ENCODE results near the gene GP2.

Gene GP2

DNA sequence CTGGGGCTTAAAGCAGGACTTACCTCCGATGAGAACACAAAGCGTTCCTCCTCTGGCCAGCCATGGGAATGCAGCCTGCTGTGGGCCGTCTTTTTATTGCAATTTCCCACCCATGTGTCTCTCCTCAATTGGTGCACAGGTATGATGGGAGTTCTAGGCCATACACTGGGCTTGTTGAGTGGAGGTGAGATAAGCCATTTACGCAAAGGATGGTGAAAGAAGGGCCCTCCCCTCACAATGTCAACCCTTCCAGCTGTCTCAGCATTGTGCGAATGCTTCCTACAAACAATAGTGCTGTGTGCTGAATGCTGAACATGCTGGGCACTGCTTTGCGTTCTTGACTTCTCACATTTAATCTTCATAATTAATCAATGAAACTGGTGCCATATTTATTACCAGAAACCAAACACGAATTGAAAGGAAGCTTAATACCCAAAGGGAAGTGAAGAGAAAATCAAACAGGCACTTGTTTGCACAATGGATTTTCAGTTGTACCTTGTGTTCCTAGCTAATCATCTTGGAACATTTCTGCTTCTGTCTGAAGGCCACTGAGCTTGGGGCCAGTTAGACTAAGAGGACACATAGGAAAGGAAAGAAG is at the start of gene GP2:
TSS of gene GP2 (minus strand) at position 70 of the 598 bp plus-strand sequence. CDS start 1,082 bp downstream, outside the sequence.
- in situ Hi-C loops (cut with HindIII; ENCODE audit: low sequenced_read_pairs) = no loop called here

DNA sequence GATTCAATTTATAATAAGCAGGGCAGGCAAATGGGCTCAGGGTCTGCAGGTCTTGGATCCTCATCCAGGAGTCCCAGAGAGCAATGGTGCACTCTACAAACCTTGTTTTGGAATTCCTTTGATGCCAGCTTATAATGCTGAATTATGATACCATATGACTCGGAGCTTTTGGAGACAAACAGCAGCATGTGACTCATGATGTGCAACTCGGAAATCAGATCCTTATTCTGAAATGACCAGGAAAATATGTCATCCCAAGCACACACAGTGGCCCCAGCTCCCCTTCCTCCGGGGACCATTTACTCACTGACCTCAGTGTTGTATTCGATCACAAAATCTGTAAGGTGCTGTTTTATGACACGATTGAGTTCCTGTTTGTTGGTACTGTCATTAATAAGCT is 45.4 kb upstream of the GP2 start:
- in situ Hi-C loops (cut with HindIII; ENCODE audit: low sequenced_read_pairs) = no loop called here

DNA sequence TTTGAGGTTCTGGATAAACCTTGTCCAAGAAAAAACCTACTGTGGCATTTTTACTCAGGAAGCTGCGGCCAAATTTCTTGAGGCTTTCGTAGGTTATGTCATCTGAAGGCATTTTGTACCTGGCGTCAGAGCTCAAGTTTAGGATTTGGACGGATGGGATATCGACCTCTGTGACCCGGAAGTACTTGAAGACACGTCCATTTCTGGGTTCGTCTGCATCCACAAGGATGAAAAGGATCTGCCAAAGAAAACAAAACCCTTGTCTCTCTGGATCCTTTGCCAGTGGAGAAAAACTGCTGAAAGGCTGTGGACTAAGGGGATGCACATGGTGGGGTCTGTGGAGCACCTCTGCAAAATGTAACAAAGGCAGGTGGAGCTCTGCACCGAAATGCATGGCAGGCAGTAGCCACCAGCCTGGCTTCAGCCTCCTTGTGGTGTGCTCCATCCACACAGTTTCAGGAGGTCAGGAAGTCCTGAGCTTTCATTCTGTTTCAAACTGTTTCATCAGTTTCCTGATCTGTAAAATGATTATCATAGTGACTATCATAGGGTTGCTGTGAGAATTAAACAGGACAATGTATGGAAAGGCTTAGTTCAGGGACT is 42.2 kb upstream of the GP2 start:
- in situ Hi-C loops (cut with HindIII; ENCODE audit: low sequenced_read_pairs) = no loop called here

DNA sequence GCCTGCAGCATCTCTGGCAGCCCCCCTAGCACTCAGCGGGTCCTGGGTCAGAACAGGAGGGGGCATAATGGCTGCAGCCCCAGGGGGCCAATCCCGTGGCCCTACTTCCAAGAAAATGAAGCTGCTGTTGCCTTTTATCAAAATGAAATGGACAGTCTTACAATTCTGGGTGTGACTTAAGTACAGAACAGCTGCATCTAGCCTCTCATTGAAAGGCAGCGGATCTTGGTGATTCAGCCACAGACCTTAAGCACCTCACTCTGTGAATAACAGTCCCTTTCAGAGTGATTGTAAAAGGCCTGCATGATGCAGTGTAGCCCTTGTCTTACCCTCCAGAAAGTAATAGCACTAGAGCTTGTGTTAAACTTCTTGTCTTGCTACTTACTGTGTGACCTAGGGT is 36.7 kb upstream of the GP2 start:
- in situ Hi-C loops (cut with HindIII; ENCODE audit: low sequenced_read_pairs) = no loop called here

DNA sequence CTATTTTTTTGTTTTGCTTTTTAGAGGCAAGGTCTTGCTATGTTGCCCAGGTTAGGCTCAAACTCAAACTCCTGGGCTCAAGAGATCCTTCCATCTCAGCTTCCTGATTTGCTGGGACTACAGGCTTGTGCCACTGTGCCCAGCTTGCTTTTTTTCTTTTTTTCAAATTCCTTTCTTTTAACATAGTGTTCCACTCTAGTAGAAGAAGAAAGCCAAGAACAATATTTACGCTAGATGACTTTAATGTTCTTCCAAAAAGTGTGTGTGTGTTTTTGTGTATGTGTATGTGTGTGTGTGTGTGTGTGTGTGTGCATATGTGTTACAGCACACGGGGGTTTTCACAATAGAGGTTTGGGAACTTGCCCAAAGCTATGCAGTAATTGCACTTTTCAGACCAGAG is 35.9 kb upstream of the GP2 start:
- in situ Hi-C loops (cut with HindIII; ENCODE audit: low sequenced_read_pairs) = no loop called here

DNA sequence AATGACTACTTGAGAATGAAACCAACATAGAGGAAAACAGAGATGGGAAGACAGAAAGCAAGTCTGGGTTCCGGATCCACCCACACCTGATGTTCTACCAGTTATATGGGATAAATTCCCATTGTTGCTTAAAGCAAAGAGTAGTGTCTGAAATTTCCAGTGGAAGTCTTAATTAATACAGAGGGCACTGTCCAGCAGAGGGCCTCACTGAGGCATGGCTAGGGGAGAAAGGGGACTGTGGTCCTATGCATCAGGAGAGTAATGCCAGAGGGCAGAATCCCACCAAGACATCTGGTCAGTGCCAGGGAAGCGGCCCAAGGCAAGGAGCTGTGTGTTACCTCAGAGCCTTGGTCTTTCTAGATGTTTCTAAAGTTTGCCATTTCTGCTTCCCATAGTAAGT is 32.7 kb upstream of the GP2 start:
- in situ Hi-C loops (cut with HindIII; ENCODE audit: low sequenced_read_pairs) = no loop called here

DNA sequence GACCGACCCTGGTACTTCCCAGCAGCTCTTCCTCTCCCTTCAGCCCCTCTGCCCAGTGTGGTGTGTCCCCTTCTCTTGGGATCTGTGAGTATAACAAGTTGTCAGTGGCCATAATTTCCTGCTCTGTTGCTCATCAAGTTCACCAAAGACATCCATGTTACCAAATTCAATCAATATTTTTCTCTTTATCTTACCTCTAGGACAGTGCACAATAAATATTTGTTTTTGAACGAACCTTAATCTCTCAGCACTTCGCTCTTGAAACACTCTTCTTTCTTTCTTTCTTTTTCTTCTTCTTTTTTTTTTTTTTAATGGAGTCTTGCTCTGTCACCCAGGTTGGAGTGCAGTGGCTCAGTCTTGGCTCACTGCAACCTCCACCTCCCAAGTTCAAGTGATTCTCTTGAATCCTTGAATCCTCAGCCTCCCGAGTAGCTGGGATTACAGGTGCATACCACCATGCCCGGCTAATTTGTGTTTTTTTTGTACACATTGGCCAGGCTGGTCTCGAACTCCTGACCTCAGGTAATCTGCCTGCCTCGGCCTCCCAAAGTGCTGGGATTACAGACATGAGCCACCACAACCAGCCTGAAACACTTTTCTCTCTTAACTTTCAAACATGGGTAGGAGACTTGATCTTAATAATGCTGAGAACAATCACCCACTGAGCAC is 27.9 kb upstream of the GP2 start:
- in situ Hi-C loops (cut with HindIII; ENCODE audit: low sequenced_read_pairs) = no loop called here

DNA sequence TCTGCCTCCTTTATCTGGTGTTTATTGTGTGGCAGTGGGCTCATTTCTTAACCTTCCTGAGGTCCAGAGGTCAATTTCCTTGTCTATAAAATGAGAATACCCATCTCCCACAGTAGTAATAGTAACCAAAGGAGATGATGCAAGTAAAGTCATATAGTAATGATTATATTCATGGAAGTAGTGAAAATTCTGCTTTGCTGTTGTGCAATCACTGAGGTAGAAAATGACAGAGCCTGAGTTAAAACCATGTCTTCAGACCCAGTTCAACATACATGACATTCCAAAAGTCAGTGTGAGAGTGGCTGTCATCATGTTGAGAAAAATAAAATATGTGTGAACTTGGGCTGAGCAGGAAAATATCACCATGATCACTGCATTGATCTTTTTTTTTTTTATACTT is 26.1 kb upstream of the GP2 start:
- in situ Hi-C loops (cut with HindIII; ENCODE audit: low sequenced_read_pairs) = no loop called here

DNA sequence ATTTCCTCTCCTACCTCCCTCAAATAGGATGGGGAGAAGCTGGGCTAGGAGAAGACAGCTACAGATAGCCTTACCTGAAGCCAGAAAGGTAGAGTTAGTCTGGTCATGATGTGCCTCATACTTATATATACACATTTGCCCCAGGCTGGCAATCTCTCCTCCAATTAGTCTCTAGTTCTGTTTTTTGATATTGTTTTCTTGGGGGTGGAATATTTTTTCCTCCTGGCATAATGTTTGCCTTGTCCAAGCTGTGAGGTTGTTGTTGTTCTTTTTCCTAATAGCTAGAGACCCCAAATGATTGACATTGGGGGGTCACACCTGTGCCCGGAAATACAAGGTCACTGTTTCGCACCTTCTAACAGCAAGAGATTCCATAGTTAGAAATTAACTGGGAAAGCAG is 25.3 kb upstream of the GP2 start, which contains the start of gene UMOD:
TSS of gene UMOD (minus strand) at position 101 of the 400 bp plus-strand sequence. CDS start 1,978 bp downstream, outside the sequence.
- in situ Hi-C loops (cut with HindIII; ENCODE audit: low sequenced_read_pairs) = no loop called here

DNA sequence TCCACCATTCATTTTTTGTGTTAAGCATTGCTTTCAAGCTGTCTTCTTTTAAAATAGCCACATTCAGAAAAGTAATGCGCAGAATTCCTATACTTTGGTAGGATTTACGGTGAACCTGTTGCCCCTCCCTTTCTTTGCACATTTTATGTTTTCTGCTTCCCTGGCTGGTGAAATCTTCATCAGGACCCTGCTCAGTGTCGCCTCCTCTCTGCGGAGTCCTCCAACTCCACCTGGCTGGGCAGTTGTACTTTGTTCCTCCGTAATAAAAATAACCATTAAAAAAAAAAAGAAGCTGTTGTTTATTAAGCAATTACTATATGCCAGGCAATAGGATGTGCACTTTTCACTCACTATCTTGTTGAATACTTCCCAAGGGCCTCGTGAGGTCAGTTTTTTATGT is 22.3 kb upstream of the GP2 start:
- in situ Hi-C loops (cut with HindIII; ENCODE audit: low sequenced_read_pairs) = no loop called here

DNA sequence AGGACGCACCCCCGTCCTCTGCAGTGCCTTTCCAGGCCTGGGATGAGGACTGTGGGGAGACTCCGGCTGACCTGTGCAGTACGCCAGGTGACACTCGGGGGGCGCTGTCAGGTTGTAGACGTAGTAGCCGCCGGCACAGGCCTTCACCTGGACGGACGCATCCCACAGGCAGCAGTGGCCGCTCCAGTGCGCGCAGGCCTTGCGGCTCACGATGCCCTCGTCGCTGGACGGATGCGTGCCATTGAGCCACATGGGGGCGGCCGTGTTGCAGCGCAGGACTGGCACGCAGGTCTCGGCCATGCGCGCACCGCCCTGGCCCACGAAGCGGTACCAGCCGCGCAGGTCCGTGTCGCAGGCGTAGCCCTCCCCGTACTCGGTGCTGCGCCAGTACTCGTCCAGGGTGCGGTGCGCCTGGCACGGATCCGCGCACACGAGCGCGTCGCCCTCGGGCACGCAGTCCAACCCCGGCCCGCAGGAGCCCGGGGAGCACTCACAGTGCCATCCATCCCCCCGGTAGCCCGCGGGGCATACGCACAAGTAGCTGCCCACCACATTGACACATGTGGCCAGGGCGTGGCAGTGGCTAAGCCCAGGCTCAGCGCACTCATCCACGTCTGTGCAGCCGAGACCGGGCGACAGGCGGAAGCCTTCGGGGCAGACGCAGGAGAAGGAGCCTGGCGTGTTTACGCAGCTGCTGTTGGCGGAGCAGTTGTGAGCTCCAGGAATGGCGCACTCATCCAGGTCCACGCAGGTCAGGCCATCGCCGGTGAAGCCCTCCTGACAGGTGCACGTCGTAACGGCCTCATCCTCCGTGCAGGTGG is 21.3 kb upstream of the GP2 start:
- in situ Hi-C loops (cut with HindIII; ENCODE audit: low sequenced_read_pairs) = no loop called here

DNA sequence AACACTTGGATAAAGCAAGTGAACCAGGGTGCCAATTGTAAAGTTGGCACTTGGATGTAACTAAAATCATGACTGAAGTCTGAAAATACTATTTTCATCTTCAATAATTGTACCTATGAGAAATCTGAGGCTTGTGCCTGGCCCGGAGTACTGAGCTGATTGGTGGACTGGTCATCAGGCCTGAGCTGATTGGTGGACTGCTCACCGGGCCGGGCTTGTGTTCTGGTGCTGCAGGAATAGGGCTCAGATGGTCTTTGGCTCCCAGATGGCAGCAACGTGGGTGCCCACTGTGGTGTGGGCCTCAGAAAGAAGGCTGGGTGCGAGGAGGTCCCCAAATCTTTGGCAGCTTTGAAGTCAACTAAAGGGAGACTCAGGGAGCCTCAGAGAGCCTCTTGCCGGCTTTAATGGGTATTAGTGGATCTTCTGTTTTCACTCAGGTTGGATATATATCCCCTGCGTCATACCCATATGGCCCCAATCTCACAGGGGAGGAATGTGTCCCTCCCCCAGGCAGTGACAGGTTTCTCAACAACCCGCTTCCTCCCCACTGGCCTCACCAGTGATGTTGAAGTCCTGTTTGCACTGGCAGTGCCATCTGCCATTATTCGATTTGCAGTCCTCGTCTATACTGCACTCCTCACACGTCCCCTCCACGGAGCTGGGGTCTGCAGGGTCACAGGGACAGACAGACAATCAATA is 20.5 kb upstream of the GP2 start:
- in situ Hi-C loops (cut with HindIII; ENCODE audit: low sequenced_read_pairs) = no loop called here

DNA sequence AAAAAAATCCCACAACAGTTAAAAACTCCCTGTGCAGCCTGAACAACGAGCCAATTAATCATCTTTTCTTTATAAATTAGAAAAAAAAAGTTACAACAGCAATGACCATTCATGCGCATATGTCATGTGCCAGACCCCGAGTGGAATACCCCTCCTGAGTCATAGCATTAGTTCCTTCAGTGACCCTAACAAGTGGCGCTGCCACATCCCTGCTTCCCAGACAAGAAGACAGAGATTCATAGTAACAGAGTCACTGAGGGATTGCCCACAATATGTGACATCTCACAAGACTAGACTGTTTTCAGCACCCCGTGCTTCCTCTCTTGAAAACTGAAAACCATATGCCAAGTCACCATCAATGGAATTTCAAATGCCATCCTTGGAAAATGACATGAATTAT is 17.3 kb upstream of the GP2 start:
- in situ Hi-C loops (cut with HindIII; ENCODE audit: low sequenced_read_pairs) = no loop called here

DNA sequence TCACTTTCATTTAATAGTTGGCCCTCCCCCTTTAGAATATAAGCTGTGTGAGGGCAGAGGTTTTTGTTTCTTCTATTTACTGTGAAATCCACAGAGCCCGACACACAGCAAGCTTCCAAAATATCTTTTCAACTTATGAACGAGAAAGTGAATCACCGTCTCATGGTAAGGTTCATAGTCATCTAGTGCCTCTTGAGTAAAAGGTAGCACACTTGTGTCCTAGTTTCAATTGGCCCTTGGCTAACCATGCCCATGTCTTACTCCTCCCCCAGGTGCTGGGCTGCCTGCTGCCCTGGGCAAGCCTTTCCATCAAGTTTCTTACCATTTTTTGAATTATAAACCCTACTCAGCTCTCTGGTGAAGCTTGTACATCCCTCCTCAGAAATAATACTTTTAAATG is 12.4 kb upstream of the GP2 start:
- in situ Hi-C loops (cut with HindIII; ENCODE audit: low sequenced_read_pairs) = no loop called here

DNA sequence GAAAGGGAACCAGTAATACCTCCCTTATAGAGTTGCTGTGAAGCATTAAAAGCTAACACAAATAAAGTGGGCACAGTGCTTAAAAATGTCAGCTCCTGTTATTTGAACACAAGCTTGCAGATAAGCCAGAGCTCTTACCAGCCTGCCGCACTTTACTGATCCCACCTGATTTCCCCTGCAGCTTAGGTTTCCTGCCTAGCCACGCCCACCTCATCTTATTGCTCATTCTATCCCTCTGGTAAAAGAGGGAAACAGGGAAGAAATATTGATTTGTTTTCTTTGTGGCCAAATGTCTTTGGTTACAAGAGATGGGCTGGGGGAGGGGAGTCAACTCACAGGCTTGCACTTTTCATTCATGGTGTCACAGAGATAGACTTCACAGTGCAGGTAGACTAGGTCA is 9.6 kb upstream of the GP2 start:
- in situ Hi-C loops (cut with HindIII; ENCODE audit: low sequenced_read_pairs) = no loop called here

DNA sequence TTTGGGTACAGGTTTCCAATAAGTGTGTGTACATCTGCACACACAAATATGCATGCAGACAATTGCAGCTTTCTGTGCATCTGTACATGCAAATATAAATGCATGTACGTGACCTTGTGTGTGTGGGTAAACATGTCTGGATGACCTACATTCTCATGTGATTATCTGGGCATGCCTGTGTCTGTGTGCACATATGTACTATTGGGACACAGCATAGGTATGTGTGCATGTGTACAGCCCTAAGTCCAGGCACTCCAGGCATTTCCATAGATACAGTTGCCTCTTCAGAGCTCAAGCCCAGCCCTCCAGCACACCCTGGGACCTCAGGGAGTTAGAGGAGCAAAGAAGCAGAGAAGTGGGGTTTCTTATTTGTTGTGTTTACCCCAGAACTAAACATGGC is 7.1 kb upstream of the GP2 start:
- in situ Hi-C loops (cut with HindIII; ENCODE audit: low sequenced_read_pairs) = no loop called here

DNA sequence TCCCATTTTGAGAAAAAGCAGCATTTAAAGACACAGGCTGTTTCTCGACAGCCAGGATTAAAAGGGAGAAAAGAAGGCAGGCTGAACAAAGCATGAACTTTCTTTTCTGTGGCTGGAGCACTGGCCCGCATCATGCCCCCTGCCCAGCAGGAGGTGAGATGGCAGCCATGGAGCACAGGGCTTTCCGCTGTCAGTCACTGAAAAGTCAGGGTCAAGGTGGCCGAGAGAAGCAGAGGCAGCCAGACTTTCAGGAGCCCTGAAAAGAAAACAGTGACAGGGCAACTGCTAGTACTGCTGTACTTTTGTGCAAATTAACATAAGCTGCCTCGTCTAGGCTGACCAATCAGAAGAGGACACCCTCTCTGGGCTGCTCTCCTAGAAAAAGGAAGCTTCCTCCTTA is 5.8 kb upstream of the GP2 start:
- in situ Hi-C loops (cut with HindIII; ENCODE audit: low sequenced_read_pairs) = no loop called here

DNA sequence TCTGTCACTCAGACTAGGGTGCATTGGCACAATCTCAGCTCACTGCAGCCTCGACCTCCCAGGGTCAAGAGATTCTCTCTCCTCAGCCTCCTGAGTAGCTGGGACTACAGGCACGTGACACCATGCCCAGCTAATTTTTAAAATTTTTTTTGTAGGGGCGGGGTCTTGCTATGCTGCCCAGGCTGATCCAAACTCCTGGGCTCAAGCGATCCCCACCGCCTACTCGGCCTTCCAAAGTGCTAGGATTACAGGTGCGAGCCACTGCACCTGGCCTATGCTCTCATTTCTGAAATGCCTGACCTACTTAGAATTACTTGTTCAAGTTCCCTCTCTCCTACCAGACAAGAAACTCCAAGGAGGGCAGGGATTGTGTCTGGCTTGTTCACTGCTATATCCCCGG is 5.1 kb upstream of the GP2 start:
- in situ Hi-C loops (cut with HindIII; ENCODE audit: low sequenced_read_pairs) = no loop called here

DNA sequence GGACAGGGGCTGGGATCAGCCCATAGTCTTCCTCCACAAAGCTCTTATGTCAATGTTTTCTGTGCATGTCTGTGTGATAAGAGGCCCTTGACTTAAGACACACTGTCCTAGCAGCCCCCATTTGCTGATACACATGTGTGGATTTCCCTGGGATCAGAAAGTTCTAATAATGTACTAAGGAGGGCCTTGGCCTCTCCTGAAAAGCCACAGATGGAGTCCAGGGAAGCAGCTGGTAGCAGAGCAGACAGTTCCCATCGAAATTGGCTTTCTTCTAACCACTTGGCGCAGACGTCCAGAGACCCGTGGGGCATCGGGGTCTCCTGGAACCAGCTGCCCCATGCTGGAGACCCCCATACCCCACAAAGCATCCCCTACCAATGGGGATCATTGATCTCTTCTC is 4.3 kb upstream of the GP2 start:
- in situ Hi-C loops (cut with HindIII; ENCODE audit: low sequenced_read_pairs) = no loop called here

DNA sequence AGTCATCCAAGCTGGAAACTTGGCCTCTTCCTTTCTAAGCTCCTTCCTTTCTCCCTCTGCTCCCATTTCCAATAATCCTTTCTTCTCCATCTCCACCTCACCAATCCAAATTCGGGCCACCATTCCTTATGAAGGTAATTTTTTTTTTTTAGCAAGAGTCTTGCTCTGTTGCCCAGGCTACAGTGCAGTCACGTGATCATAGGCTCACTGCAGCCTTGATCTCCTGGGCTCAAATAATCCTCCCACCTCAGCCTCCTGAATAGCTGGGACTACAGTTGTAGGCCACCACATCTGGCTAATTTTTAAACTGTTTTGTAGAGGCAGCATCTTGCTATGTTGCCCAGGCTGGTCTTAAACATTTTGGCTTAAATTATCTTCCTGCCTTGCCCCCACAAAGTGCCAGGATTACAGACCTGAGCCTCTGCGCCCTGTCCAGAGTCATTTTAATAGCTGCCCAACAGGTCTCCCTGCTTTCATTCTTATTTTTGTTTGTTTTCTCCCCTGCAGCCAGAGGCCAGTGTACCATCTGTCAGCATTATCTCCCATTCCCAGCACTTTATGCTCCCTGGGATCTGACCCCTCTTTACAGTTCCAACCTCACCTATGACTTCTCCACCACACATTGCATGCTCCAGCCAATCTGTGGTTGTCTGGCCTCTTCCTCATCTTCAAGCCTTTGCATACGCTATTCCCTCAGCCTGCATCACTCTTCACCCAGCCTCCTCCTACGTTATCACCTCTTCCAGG is 2.3 kb upstream of the GP2 start:
- in situ Hi-C loops (cut with HindIII; ENCODE audit: low sequenced_read_pairs) = no loop called here

Measured in DLD1 (cell line).